Peyer's patch (tissue), 4 donors: ENCODE results near the gene DNHD1.

Experiments
- CTCF ChIP-seq, 6 experiments: fragments of 450-650 bp in 4 of 6; fragments of 200-600 bp in 2 of 6; sonication (generic) in 1 of 6; IDR thresholded peaks; one replicate each; pipeline ENCODE4 v1.5.1; 2017 to 2019; ENCODE audit warnings: antibody characterized with exemption in 6 of 6, mild to moderate bottlenecking in 3 of 6, moderate library complexity in 1 of 6
- POLR2A ChIP-seq, 2 donors: fragments of 450-650 bp; IDR thresholded peaks; one replicate each; pipeline ENCODE4 v1.5.1; 2017; ENCODE audit warnings: antibody characterized with exemption in 2 of 2, mild to moderate bottlenecking in 2 of 2, moderate library complexity in 2 of 2

GRCh38 chr11:6475936-6476335 is 21.1 kb upstream of the DNHD1 start:
- TF ChIP-seq CTCF (IDR thresholded peaks at IDR 0.05) (no peak), POLR2A (IDR thresholded peaks at IDR 0.05) (no peak)
